AG04449 (cell line): ENCODE results near the gene CHST8.

Experiments used
- CTCF ChIA-PET: fragments of 350-600 bp; formaldehyde crosslinking; extraction: SDS; loops from one replicate; lab custom pipeline; 2021; ENCODE audit warnings: antibody characterized with exemption; lab: Yijun Ruan, JAX
- POLR2A ChIA-PET: fragments of 400-600, 350-600 bp; formaldehyde crosslinking; extraction: SDS; loops from one replicate; lab custom pipeline; 2020; ENCODE audit warnings: antibody characterized with exemption, inconsistent platforms; lab: Yijun Ruan, JAX
- DNase-seq: peaks from one replicate; pipeline ENCODE4 v3.0.0-alpha.2; 2010; ENCODE audit warnings: low read depth, low spot score
- H3K4me3 ChIP-seq: 2 replicates; pipeline ENCODE4 v1.5.1; 2011; ENCODE audit warnings: low read depth, mild to moderate bottlenecking, control low read depth, low read length
- CTCF ChIP-seq: IDR thresholded peaks from one replicate; pipeline ENCODE4 v1.5.1; 2011; ENCODE audit warnings: mild to moderate bottlenecking, moderate library complexity, low read length, control low read depth, inconsistent platforms; ENCODE audit not compliant: insufficient read depth; ENCODE audit errors: missing control alignments

CHST8 gene

DNA sequence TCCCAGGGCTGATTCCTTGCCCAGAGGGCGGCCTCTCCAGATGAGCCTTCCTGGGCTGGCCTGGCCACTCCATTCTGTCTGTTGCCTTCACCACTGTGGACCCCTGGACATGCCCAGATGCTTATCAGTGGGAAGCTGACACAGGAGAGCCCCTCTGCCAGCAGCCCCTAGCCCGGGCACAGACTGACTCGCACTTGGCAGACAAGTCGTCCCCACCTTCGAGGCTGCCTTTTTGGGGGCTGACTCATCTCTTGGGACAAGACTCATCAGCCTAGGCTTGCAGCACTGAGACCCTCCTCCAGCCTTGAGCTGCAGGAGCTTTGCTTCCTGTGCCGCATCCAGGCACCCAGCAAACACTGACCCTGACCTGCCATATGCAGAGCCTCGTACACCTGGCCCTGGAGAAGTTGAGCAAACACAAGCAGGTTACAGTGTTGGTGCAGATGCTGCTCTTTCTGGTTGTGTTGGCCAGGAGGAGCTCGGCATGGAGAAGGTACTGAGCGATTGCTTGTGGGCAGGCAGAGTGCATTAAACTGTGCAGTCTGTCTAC lies 8.1 kb downstream of the CHST8 start:
- no peak for DNase-seq
- TF ChIP-seq CTCF = no peak
- CTCF ChIA-PET = no interaction called here
- H3K4me3 ChIP-seq = no peak overlapping the region
- POLR2A ChIA-PET = no interaction called here

DNA sequence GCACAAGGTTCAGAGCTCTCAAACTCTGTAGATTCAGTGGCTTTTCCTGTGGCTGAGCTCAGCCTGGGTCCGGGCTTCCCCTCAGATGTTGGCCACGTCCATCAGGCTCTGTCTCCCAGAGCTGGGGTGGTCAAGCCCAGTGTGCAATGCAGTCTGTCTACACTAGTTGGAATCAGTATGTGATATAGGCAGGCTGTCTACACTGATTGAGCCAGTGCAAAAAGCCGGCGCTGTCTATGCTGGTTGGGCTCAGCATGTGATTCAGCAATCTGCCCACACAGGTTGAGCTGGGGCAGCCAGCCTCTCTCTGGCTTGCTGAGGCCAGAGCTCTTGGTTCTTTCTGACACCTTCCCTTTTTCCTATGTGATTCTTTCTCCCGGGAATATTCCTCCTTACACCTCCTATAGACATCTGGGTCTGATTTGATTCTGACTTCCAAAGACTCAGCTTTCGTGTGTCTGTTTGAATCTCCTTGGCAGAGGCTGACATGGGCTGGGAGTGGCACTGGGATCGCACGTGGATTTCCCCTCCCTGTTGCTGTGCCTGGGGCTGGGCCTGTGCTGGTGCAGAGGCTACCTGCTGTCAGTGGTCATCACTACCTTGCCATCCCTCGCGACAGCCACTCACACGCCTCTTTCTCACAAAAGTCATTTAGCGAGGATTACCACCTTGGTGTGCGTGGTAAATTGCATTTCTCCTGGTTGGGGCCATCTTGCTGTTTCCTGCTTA lies 9.3 kb downstream of the CHST8 start:
- POLR2A ChIA-PET = interaction anchor here (0.6 kb wide), 1 partner anchor 28 kb away, joined by 3 read pairs; no protein-coding TSS in a partner anchor
- no peak for TF ChIP-seq CTCF
- CTCF ChIA-PET = no interaction called here
- no peak overlapping the region for H3K4me3 ChIP-seq
- DNase-seq = no peak

- no peak for TF ChIP-seq CTCF
- ChIA-PET POLR2A (no interaction called here), CTCF (no interaction called here)
- H3K4me3 ChIP-seq = no peak overlapping the region
- no peak for DNase-seq
Observed at GRCh38 chr19:33631609-33631973, 9.8 kb downstream of the CHST8 start.

DNA sequence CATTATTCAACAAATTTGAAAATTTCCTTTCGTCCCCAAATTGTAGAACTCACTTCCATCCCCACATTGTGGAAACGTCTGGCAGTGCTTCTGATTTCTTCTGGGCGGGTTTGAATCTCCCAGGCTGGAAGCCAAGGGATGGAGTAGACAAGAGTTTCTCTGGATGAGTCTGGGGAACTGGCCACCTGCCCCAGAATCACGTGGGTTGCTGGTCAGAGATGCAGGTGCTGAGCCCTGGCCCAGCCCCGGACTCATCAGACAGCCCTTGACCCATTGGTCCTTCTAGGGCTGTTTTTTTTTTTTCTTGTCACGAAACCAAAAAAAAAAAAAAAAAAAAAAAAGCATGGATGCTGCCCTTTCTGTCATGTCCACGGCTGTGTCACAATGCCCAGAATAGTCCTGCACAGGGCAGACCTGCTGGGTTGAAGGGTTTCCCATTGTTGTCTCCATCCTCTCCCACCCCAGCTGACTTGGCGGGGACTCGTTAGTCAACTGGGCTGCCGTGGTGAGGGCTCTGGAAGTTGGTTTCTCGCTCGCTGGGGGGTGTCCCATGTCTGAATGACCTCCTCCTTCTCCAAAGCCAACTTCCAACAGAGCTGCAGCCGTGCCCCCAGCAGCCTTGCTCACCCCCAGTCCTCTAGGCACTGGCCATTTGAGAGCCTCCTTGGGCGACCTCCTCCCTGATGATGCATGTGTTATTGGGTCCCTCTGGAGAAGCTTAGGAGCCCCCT lies 12.8 kb downstream of the CHST8 start:
- CTCF ChIA-PET = no interaction called here
- no peak for DNase-seq
- no peak overlapping the region for H3K4me3 ChIP-seq
- TF ChIP-seq CTCF = no peak
- POLR2A ChIA-PET = no interaction called here

GRCh38 chr19:33638167-33639034 lies 16.6 kb downstream of the CHST8 start:
- no peak overlapping the region for H3K4me3 ChIP-seq
- no peak for DNase-seq
- ChIA-PET POLR2A (no interaction called here), CTCF (no interaction called here)
- no peak for TF ChIP-seq CTCF
